Panc1 (cell line): ENCODE results near the gene SART1. TPM values are rescaled to one million over a fixed set of nuclear protein-coding genes. Genes with fewer than 3 reads are reported as not detected.

Experiments used
- ATAC-seq: fragments of 200-7000 bp; cut with Tn5 transposase; 2 replicates; pipeline ENCODE4 v1.9.1; 2020; ENCODE audit warnings: mild to moderate bottlenecking, moderate library complexity
- BruUV-seq: library from RNA; stranded (reverse); fragments of 400-500 nt; replicated peaks from 2 replicates; lab custom pipeline; 2021; lab: Mats Ljungman, UMichigan
- CTCF ChIA-PET: fragments of 300-600 bp; sonication (Branson Sonifier 250); formaldehyde crosslinking; loops from one replicate; lab custom pipeline; 2022; ENCODE audit warnings: antibody characterized with exemption; lab: Charles Lee
- POLR2A ChIA-PET: fragments of 300-600 bp; sonication (Branson Sonifier 250); formaldehyde crosslinking; loops from one replicate; lab custom pipeline; 2022; ENCODE audit warnings: antibody characterized with exemption; lab: Charles Lee
- DNase-seq: peaks from one replicate; pipeline ENCODE4 v3.0.0-alpha.2; 2010; ENCODE audit warnings: low read depth, low spot score
- H3K27ac ChIP-seq: 2 replicates; pipeline ENCODE4 v1.5.1; 2011; ENCODE audit warnings: mild to moderate bottlenecking, low read length, inconsistent platforms
- H3K27me3 ChIP-seq: fragments of 200-500 bp; sonication (Bioruptor generic); 2 replicates; pipeline ENCODE4 v1.6.0; 2014; ENCODE audit warnings: low read length, inconsistent platforms; ENCODE audit not compliant: control insufficient read depth, insufficient read depth
- H3K36me3 ChIP-seq: fragments of 200-500 bp; sonication (Bioruptor generic); 2 replicates; pipeline ENCODE4 v1.5.1; 2014; ENCODE audit warnings: inconsistent platforms, mild to moderate bottlenecking, low read length, moderate library complexity; ENCODE audit not compliant: control insufficient read depth, insufficient read depth
- H3K4me1 ChIP-seq: 2 replicates; pipeline ENCODE4 v1.5.1; 2011; ENCODE audit warnings: inconsistent platforms, mild to moderate bottlenecking, low read length, moderate library complexity; ENCODE audit not compliant: control insufficient read depth, insufficient read depth
- H3K4me3 ChIP-seq, 2 experiments: 2 replicates each; pipeline ENCODE4 v1.5.1; 2011 to 2012; ENCODE audit warnings: low read depth in 2 of 2, low read length in 2 of 2, mild to moderate bottlenecking in 2 of 2, inconsistent platforms in 1 of 2, moderate library complexity in 1 of 2
- H3K9me3 ChIP-seq: fragments of 200-500 bp; sonication (Bioruptor generic); 2 replicates; pipeline ENCODE4 v1.5.1; 2014; ENCODE audit warnings: low read depth, mild to moderate bottlenecking, inconsistent platforms, low read length, moderate library complexity; ENCODE audit not compliant: control insufficient read depth, insufficient read depth
- POLR2AphosphoS5 ChIP-seq: IDR thresholded peaks from 2 replicates; pipeline ENCODE4 v1.6.1; 2012; ENCODE audit warnings: mild to moderate bottlenecking, low read depth, low read length, moderate library complexity
- REST ChIP-seq, 2 experiments: IDR thresholded peaks; 2 replicates each; pipeline ENCODE4 v1.6.1; 2011 to 2012; ENCODE audit warnings: low read depth in 2 of 2, control low read depth in 1 of 2, low read length in 1 of 2, mild to moderate bottlenecking in 1 of 2, moderate library complexity in 1 of 2; ENCODE audit not compliant: insufficient read depth in 1 of 2
- SIN3A ChIP-seq: IDR thresholded peaks from 2 replicates; pipeline ENCODE4 v1.6.1; 2012; ENCODE audit warnings: low read depth, mild to moderate bottlenecking, low read length, moderate library complexity, borderline replicate concordance; ENCODE audit not compliant: insufficient read depth
- TCF7L2 ChIP-seq: IDR thresholded peaks from 2 replicates; pipeline ENCODE4 v1.6.1; 2011; ENCODE audit warnings: mild to moderate bottlenecking, low read depth, low read length, inconsistent platforms
- in situ Hi-C: cut with HindIII; loops from 2 replicates; pipeline ENCODE4 v1.10.0; 2016; ENCODE audit warnings: low sequenced_read_pairs, low pct_unique_long_range_greater_than_20kb
- intact Hi-C: fragments of 100-400 bp; cut with micrococcal nuclease; formaldehyde crosslinking; loops from one replicate; pipeline ENCODE4 v1.10.0; 2022; ENCODE audit not compliant: unreplicated experiment
- total RNA-seq: library from RNA; stranded (reverse); gene quantifications from one replicate; pipeline ENCODE4 v1.2.1, GENCODE V29; 2021; ENCODE audit not compliant: unreplicated experiment
- TF ChIP-seq, protein P1 (sequence below): fragments of 450-650 bp; IDR thresholded peaks from 2 replicates; pipeline ENCODE4 v1.5.1; 2017; ENCODE audit warnings: mild to moderate bottlenecking

Gene SART1
- total RNA-seq, 1 experiment from 2014 or later: 76.4 TPM

DNA sequence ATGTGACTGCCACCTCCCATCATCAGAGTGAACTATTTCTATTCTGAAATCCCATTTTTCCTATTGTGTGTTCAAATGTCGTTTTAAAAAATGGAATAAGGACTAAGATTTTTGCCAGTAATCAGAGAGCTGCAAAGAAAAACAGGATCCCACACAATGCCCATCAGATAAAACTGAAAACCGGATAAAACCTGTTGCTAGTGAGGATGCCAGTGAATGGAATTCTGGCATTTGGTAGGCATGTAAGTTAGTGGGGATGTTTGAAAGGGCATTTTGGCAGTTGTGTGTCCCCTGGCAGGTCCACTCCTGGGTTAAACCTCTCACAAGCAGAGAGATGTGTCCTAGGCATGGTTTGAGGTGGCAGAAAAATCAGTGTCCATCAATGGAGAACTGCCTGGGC lies 36.1 kb upstream of the SART1 start:
- Histone ChIP-seq H3K27ac (no peak overlapping the region), H3K4me1 (peaks cover 16% of the 10 kb centered on the region), H3K9me3 (no peaks in the 10 kb centered on the region), H3K4me3 (no peak overlapping the region), H3K36me3 (no peaks in the 10 kb centered on the region; the same call in 1 of the 2 replicates), H3K27me3 (no peaks in the 10 kb centered on the region)
- in situ Hi-C loops (no loop called here), intact Hi-C loops (no loop called here)
- ChIA-PET CTCF (no interaction called here), POLR2A (no interaction called here)
- TF ChIP-seq, protein P1, sequence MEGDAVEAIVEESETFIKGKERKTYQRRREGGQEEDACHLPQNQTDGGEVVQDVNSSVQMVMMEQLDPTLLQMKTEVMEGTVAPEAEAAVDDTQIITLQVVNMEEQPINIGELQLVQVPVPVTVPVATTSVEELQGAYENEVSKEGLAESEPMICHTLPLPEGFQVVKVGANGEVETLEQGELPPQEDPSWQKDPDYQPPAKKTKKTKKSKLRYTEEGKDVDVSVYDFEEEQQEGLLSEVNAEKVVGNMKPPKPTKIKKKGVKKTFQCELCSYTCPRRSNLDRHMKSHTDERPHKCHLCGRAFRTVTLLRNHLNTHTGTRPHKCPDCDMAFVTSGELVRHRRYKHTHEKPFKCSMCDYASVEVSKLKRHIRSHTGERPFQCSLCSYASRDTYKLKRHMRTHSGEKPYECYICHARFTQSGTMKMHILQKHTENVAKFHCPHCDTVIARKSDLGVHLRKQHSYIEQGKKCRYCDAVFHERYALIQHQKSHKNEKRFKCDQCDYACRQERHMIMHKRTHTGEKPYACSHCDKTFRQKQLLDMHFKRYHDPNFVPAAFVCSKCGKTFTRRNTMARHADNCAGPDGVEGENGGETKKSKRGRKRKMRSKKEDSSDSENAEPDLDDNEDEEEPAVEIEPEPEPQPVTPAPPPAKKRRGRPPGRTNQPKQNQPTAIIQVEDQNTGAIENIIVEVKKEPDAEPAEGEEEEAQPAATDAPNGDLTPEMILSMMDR: no peak
- TF ChIP-seq SIN3A (no peak), POLR2AphosphoS5 (no peak), REST (IDR thresholded peaks at IDR 0.05; ENCODE audit: insufficient read depth in 1 of 2, low read depth in 2 of 2, low read length in 1 of 2) (no peak), TCF7L2 (no peak)
- no peak for DNase-seq
- ATAC-seq: no peak
- no TSS peak for BruUV-seq

DNA sequence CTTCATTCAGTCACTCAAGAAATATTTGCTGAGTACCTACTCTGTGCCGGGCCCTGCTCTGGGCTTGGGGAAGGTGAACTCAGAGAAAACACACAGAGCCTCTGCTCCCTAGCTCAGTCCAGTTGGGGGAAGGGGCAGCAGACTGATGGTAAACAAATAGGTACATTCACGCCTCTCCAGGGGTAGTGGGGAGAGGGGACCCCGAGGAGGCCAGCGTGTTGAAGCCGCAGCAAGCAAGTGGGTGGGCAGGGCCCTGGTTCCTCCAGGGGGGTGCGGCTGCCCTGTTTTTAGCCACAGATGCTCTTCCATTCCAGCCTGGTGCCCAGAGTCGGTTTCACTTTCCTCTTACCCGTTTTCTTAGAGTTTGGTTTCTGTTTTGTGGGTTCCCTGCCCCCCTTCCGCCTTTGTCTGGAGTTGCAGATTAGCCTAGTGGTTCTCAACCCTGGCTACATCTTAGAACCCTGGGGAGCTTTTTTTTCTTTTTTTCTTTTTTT lies 33.6 kb upstream of the SART1 start:
- no peaks in the 10 kb centered on the region for H3K27me3 ChIP-seq
- in situ Hi-C loops: no loop called here
- no TSS peak for BruUV-seq
- no peak overlapping the region for H3K4me3 ChIP-seq
- POLR2A ChIA-PET: no interaction called here
- peak; percentile 31 for ATAC-seq
- TF ChIP-seq POLR2AphosphoS5: peak; percentile 40; the same call in 1 of the 2 replicates
- no peak for TF ChIP-seq TCF7L2
- no peak for TF ChIP-seq REST (IDR thresholded peaks at IDR 0.05; ENCODE audit: insufficient read depth in 1 of 2, low read depth in 2 of 2, low read length in 1 of 2)
- H3K36me3 ChIP-seq: no peaks in the 10 kb centered on the region
- H3K9me3 ChIP-seq: no peaks in the 10 kb centered on the region
- no peak overlapping the region for H3K27ac ChIP-seq
- H3K4me1 ChIP-seq: peaks cover 14% of the 10 kb centered on the region
- DNase-seq: no peak
- CTCF ChIA-PET: interaction anchor here (0.7 kb wide), 1 partner anchor 22 kb away, joined by 3 read pairs; no protein-coding TSS in a partner anchor
- intact Hi-C loops: no loop called here
